Uterus (tissue), 2 donors: ENCODE results near the gene GP5.

Source experiments
- POLR2A ChIP-seq, 2 donors: fragments of 450-650 bp; IDR thresholded peaks; one replicate each; pipeline ENCODE4 v1.6.1; 2016; ENCODE audit warnings: antibody characterized with exemption in 2 of 2, mild to moderate bottlenecking in 1 of 2, moderate library complexity in 1 of 2
- TF ChIP-seq, protein P1 (sequence below), 4 experiments: fragments of 200-600 bp in 2 of 4; fragments of 450-650 bp in 2 of 4; sonication (generic) in 2 of 4; IDR thresholded peaks; one replicate each; pipeline ENCODE4 v1.5.1; 2016 to 2019; ENCODE audit warnings: antibody characterized with exemption in 4 of 4, mild to moderate bottlenecking in 2 of 4, moderate library complexity in 1 of 4

DNA sequence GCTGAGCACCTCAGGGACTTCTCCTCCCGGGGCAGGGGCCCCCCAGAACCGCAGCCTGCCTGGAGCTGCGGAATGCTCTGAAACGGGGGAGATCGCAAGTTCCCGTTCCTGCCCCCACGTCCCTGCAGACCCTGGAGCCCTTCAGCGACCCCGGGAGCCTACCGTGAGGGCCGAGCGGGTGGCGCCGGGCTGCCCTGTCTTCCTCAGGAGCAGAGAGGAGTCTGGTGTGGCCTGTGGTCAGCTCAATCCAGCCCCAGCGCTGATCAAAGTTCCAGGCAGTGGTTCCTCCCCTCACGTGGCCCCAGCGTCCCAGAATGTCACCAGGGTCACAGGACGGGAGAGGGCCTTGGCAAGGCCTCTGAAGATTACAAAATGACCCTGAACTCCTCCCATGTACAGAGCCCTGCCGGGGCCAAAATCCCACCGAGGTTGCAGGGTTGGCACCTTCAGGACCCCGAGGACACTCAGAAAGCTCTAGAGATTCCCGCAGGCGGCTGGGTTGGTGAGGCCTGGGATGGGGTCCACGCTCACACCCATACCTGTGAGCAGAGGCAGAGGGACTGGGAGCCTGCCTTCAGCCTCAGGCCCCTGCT, 47.9 kb downstream of the GP5 start, which contains the start of gene CPN2:
- TF ChIP-seq, protein P1, sequence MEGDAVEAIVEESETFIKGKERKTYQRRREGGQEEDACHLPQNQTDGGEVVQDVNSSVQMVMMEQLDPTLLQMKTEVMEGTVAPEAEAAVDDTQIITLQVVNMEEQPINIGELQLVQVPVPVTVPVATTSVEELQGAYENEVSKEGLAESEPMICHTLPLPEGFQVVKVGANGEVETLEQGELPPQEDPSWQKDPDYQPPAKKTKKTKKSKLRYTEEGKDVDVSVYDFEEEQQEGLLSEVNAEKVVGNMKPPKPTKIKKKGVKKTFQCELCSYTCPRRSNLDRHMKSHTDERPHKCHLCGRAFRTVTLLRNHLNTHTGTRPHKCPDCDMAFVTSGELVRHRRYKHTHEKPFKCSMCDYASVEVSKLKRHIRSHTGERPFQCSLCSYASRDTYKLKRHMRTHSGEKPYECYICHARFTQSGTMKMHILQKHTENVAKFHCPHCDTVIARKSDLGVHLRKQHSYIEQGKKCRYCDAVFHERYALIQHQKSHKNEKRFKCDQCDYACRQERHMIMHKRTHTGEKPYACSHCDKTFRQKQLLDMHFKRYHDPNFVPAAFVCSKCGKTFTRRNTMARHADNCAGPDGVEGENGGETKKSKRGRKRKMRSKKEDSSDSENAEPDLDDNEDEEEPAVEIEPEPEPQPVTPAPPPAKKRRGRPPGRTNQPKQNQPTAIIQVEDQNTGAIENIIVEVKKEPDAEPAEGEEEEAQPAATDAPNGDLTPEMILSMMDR (IDR thresholded peaks at IDR 0.05), result no peak
- TF ChIP-seq POLR2A (IDR thresholded peaks at IDR 0.05), result no peak
